ENCODE results near the gene AOC1.

The AOC1 gene

DNA sequence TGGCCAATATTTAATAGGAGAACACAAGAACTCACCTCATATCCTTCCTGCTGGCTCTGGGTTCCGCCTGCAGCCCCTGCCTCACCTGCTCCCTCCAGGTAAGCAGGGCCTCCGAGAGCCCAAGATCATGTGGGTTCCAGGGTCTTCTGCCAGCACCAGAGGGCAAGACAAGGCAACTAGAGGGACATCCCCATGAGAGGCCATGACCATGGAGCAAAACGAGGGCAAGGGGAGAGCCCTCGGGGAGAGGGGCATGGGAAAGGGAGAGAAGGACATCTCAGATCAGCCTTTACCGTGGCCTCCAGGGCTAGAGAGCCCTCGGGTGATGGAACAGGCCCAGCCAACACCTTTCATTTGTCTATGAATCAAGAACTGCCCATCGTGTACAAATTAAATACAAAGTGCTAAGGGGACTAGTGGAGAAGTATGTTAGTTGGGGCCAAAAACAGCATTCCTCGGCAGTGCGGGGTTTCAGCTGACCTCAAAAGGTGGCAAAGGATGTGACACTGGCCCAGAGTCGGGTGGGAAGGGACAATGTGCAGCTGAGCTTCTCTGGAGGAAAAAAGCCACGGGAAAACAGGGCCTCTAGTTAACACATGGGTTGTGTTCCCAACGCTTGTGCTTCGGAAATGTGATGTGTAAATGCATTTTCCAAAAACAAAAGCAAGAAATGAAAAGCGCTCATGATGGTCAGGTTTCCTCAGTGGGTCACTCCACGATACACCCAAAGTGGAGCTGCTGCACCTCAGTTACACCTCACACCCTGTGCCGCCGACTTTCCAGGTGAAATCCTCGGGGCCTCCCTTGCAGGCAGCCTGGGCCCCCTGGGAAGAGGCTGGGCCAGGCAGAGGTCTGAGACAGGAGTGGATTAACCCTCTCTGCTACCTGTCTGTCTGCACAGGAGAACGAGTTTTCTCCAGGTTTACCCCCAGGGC is 2.0 kb downstream of the AOC1 start:
- H3K4me1 ChIP-seq (ENCODE audit: control insufficient read depth, insufficient read depth, low read length) = peaks cover 14% of the 10 kb centered on the region
- H3K4me3 ChIP-seq (ENCODE audit: low read length) = no peak overlapping the region

DNA sequence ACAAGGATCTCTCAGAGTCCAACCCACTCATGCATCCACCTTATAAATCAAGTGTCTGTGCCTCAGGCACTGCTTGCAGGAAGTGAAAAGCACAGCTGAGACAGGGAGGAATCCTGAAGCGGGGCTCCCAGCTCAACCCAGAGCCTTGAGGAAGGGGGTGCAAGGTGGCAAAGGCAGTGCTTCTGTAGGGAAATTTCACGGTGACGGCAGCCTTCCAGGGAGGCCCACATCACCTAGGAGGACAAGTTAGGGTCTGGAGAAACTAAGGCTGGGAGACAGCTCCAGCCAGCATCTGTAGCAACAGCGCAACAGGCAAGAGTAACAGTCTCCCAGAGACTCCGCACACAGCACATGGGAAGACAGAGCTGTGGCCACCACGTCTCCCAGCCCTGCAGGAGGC is 2.7 kb downstream of the AOC1 start:
- H3K36me3 ChIP-seq (ENCODE audit: control insufficient read depth, insufficient read depth, low read length) = no peaks in the 10 kb centered on the region
- H3K27me3 ChIP-seq (ENCODE audit: control insufficient read depth, insufficient read depth, low read length) = no peaks in the 10 kb centered on the region
- peaks cover 14% of the 10 kb centered on the region for H3K4me1 ChIP-seq (ENCODE audit: control insufficient read depth, insufficient read depth, low read length)

More for the DNA sequence above, 2.0 kb downstream of the AOC1 start:
- no peaks in the 10 kb centered on the region for H3K9me3 ChIP-seq (ENCODE audit: control insufficient read depth, low read length)
- H3K9ac ChIP-seq (ENCODE audit: low read length) = no peak overlapping the region
- no peaks in the 10 kb centered on the region for H3K36me3 ChIP-seq (ENCODE audit: control insufficient read depth, insufficient read depth, low read length)
- no peaks in the 10 kb centered on the region for H3K27me3 ChIP-seq (ENCODE audit: control insufficient read depth, insufficient read depth, low read length)

DNA sequence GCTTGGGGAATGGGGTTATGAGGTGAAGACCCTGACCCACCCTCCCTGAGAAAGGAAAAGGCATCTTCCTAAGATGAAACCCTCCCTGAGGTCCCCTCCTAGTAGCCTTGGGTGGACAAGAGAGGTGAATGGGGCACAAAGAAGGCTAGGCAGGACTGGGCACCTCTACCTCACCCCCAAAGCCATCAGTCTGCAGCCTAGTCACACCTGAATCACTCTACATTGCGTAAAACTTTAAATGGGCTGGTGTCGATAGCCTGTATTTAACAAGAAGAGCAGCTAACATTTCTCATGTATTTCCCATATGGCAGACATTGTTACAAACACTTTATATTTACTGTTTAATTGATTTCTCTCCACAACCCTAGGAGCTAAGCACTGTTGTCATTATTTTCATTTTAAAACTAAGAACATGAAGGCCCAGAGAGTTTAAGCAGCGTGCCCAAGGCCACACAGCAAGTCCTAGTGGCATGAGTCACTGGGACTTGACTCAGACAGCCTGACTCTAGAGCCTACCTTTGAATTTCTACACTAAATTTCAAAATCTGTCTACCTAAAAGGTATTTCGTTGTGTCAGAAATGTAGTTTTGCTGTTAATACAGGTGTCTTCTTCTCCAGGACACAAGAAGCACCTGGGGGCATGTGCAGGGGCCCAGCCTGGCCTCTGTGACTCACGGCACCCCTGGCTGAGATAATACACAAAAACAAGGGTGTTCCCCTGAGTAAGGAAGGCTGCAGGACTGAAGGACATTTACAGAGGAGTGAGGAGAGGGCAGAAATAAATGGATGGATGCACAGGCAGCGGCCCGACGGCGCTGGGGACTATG is 3.4 kb downstream of the AOC1 start:
- no peaks in the 10 kb centered on the region for H3K36me3 ChIP-seq (ENCODE audit: control insufficient read depth, insufficient read depth, low read length)
- no peaks in the 10 kb centered on the region for H3K27me3 ChIP-seq (ENCODE audit: control insufficient read depth, insufficient read depth, low read length)
- H3K4me3 ChIP-seq (ENCODE audit: low read length) = no peak overlapping the region
- H3K9ac ChIP-seq (ENCODE audit: low read length) = no peak overlapping the region
- H3K9me3 ChIP-seq (ENCODE audit: control insufficient read depth, low read length) = no peaks in the 10 kb centered on the region
- peaks cover 14% of the 10 kb centered on the region for H3K4me1 ChIP-seq (ENCODE audit: control insufficient read depth, insufficient read depth, low read length)

More for the DNA sequence above, 2.7 kb downstream of the AOC1 start:
- Histone ChIP-seq H3K9me3 (ENCODE audit: control insufficient read depth, low read length) (no peaks in the 10 kb centered on the region), H3K9ac (ENCODE audit: low read length) (no peak overlapping the region), H3K4me3 (ENCODE audit: low read length) (no peak overlapping the region)

DNA sequence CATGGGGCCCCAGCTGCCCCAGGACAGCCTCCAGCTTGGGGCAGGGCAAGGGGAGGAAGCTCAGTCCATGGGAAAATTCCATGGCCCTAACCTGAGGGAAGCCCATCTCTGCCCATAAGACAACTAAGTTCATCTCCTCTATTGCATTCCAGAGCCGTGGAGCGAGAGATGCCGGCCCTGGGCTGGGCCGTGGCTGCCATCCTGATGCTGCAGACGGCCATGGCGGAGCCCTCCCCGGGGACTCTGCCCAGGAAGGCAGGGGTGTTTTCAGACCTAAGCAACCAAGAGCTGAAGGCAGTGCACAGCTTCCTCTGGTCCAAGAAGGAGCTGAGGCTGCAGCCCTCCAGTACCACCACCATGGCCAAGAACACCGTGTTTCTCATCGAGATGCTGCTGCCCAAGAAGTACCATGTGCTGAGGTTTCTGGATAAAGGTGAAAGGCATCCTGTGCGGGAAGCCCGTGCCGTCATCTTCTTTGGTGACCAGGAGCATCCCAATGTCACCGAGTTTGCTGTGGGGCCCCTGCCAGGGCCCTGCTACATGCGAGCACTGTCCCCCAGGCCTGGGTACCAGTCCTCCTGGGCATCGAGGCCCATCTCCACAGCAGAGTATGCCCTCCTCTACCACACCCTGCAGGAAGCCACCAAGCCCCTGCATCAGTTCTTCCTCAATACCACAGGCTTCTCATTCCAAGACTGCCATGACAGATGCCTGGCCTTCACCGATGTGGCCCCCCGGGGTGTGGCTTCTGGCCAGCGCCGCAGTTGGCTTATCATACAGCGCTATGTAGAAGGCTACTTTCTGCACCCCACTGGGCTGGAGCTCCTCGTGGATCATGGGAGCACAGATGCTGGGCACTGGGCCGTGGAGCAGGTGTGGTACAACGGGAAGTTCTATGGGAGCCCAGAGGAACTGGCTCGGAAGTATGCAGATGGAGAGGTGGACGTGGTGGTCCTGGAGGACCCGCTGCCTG is 4.3 kb downstream of the AOC1 start:
- Histone ChIP-seq H3K4me3 (ENCODE audit: low read length) (no peak overlapping the region), H3K27me3 (ENCODE audit: control insufficient read depth, insufficient read depth, low read length) (no peaks in the 10 kb centered on the region), H3K36me3 (ENCODE audit: control insufficient read depth, insufficient read depth, low read length) (no peaks in the 10 kb centered on the region), H3K4me1 (ENCODE audit: control insufficient read depth, insufficient read depth, low read length) (peaks cover 12% of the 10 kb centered on the region), H3K9ac (ENCODE audit: low read length) (no peak overlapping the region), H3K9me3 (ENCODE audit: control insufficient read depth, low read length) (no peaks in the 10 kb centered on the region)

DNA sequence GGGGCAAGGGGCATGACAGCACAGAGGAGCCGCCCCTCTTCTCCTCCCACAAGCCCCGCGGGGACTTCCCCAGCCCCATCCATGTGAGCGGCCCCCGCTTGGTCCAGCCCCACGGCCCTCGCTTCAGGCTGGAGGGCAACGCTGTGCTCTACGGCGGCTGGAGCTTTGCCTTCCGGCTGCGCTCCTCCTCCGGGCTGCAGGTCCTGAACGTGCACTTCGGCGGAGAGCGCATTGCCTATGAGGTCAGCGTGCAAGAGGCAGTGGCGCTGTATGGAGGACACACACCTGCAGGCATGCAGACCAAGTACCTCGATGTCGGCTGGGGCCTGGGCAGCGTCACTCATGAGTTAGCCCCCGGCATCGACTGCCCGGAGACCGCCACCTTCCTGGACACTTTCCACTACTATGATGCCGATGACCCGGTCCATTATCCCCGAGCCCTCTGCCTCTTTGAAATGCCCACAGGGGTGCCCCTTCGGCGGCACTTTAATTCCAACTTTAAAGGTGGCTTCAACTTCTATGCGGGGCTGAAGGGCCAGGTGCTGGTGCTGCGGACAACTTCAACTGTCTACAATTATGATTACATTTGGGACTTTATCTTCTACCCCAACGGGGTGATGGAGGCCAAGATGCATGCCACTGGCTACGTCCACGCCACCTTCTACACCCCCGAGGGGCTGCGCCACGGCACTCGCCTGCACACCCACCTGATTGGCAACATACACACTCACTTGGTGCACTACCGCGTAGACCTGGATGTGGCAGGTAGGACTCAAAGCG is 5.1 kb downstream of the AOC1 start:
- Histone ChIP-seq H3K9ac (ENCODE audit: low read length) (no peak overlapping the region), H3K36me3 (ENCODE audit: control insufficient read depth, insufficient read depth, low read length) (no peaks in the 10 kb centered on the region), H3K4me1 (ENCODE audit: control insufficient read depth, insufficient read depth, low read length) (peaks cover 5% of the 10 kb centered on the region), H3K27me3 (ENCODE audit: control insufficient read depth, insufficient read depth, low read length) (no peaks in the 10 kb centered on the region), H3K9me3 (ENCODE audit: control insufficient read depth, low read length) (no peaks in the 10 kb centered on the region), H3K4me3 (ENCODE audit: low read length) (no peak overlapping the region)

DNA sequence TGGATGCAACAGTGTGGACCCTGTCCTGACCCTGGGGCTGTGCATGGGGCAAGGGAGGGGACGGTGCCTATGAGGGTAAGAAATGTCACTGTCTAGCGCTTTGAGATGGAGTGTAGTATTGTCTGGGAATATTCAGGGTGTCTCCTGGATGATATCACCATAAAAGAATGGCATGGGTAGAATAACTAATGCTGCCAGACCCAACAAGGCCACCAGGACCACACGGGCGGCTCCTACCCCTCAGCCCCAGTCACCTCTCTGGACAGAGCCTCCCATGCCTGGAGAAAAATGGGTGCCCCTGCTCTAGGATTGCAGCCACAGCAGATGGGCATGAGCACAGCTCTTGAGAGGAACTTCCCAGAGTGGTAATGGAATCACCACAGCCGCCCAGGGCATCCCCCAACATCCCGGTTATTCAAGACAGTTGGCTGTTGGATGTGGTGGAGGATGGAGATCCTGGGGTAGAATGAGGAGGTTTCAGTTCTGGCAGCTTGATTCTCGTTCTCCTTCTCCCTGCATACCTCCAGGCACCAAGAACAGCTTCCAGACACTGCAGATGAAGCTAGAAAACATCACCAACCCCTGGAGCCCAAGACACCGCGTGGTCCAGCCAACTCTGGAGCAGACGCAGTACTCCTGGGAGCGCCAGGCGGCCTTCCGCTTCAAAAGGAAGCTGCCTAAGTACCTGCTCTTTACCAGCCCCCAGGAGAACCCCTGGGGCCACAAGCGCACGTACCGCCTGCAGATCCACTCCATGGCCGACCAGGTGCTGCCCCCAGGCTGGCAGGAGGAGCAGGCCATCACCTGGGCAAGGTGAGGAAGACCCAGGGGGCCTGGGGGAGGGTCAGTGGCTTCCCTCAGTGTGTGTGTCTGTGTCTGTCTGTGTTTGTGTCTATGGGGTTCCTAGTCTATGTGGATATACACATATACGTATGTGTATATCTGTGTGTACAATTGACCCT is 6.2 kb downstream of the AOC1 start:
- Histone ChIP-seq H3K4me1 (ENCODE audit: control insufficient read depth, insufficient read depth, low read length) (no peaks in the 10 kb centered on the region), H3K9ac (ENCODE audit: low read length) (no peak overlapping the region), H3K9me3 (ENCODE audit: control insufficient read depth, low read length) (no peaks in the 10 kb centered on the region), H3K36me3 (ENCODE audit: control insufficient read depth, insufficient read depth, low read length) (no peaks in the 10 kb centered on the region), H3K27me3 (ENCODE audit: control insufficient read depth, insufficient read depth, low read length) (no peaks in the 10 kb centered on the region), H3K4me3 (ENCODE audit: low read length) (no peak overlapping the region)

DNA sequence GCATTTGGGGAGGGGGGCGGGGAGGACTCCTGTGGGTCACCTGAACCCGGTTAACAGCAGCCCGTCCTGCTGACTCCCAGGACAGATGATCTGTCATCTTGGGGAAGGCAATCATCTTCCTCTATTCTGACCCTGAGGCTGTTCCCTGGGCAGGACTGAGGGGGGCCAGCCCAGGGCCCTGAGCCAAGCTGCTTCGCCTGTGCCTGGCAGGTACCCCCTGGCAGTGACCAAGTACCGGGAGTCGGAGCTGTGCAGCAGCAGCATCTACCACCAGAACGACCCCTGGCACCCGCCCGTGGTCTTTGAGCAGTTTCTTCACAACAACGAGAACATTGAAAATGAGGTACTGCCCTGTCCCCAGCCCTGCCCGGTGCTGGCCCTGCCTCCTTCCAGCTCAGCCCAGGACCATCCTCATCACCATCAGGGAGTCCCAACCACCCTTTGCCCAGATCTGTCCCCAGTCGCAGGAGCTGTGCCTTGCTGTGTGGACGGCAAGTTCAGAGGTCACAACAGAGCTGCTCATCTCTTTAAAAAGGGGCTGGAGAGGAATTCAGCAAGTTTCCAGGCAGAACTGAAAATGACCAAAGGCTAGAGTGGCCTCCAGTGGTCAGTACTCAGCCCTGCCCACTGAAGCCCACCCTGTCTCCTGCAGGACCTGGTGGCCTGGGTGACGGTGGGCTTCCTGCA is 8.1 kb downstream of the AOC1 start:
- Histone ChIP-seq H3K4me3 (ENCODE audit: low read length) (no peak overlapping the region), H3K4me1 (ENCODE audit: control insufficient read depth, insufficient read depth, low read length) (no peaks in the 10 kb centered on the region)

DNA sequence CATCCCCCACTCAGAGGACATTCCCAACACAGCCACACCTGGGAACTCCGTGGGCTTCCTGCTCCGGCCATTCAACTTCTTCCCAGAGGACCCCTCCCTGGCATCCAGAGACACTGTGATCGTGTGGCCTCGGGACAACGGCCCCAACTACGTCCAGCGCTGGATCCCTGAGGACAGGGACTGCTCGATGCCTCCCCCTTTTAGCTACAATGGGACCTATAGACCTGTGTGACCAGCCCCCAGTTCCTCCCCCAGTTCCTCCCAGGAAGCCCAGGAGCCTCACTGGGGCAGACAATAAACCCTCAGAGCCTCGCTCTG is 8.6 kb downstream of the AOC1 start:
- no peak overlapping the region for H3K9ac ChIP-seq (ENCODE audit: low read length)

More for the DNA sequence above, 8.1 kb downstream of the AOC1 start:
- Histone ChIP-seq H3K9ac (ENCODE audit: low read length) (no peak overlapping the region), H3K27me3 (ENCODE audit: control insufficient read depth, insufficient read depth, low read length) (no peaks in the 10 kb centered on the region), H3K9me3 (ENCODE audit: control insufficient read depth, low read length) (no peaks in the 10 kb centered on the region), H3K36me3 (ENCODE audit: control insufficient read depth, insufficient read depth, low read length) (no peaks in the 10 kb centered on the region)

DNA sequence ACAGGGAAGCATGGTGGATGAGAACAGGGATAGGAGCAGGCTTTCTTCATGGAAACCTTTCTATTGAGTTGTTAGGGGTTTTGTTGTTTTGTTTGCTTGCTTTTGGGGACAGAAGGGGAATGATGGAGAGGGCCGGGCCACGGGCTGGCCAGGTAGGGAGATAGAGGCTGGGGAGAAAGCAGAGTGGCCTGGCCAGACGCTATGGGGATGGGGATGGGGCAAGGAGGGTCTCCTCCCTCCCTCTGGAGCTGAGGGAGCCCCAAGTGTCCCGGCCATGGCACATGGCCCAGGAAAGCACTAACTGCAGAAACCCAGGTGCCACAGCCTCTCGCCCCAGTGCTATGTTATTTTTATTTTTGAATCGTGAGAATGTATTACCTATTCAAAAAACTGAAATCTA is 10.0 kb downstream of the AOC1 start:
- H3K36me3 ChIP-seq (ENCODE audit: control insufficient read depth, insufficient read depth, low read length) = no peaks in the 10 kb centered on the region
- no peaks in the 10 kb centered on the region for H3K9me3 ChIP-seq (ENCODE audit: control insufficient read depth, low read length)
- H3K9ac ChIP-seq (ENCODE audit: low read length) = no peak overlapping the region
- no peaks in the 10 kb centered on the region for H3K4me1 ChIP-seq (ENCODE audit: control insufficient read depth, insufficient read depth, low read length)
- H3K27me3 ChIP-seq (ENCODE audit: control insufficient read depth, insufficient read depth, low read length) = no peaks in the 10 kb centered on the region
- no peak overlapping the region for H3K4me3 ChIP-seq (ENCODE audit: low read length)

More for the DNA sequence above, 8.6 kb downstream of the AOC1 start:
- H3K4me1 ChIP-seq (ENCODE audit: control insufficient read depth, insufficient read depth, low read length) = no peaks in the 10 kb centered on the region
- H3K9me3 ChIP-seq (ENCODE audit: control insufficient read depth, low read length) = no peaks in the 10 kb centered on the region
- H3K4me3 ChIP-seq (ENCODE audit: low read length) = no peak overlapping the region
- no peaks in the 10 kb centered on the region for H3K27me3 ChIP-seq (ENCODE audit: control insufficient read depth, insufficient read depth, low read length)
- no peaks in the 10 kb centered on the region for H3K36me3 ChIP-seq (ENCODE audit: control insufficient read depth, insufficient read depth, low read length)

DNA sequence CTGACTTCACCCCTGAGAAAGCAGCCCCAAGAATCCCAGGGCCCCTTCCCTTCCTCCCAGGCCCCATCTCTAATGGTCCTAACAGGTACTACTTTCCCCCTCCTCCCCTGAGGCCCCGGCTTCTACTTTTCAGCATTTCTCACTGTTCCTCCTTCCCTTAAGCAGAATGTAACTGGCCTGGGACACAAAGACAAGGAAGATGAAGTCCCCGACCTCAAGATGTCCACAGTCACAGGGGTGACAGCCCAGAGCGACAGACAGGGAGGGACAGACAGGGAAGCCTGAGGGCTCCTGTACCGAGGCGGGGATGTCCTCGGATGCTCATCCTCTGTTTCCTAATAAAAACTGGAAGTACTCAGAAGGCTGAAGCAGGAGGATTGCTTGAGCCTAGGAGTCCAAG is 11.6 kb downstream of the AOC1 start:
- H3K4me3 ChIP-seq (ENCODE audit: low read length) = no peak overlapping the region
- no peaks in the 10 kb centered on the region for H3K9me3 ChIP-seq (ENCODE audit: control insufficient read depth, low read length)
- H3K36me3 ChIP-seq (ENCODE audit: control insufficient read depth, insufficient read depth, low read length) = no peaks in the 10 kb centered on the region
- no peaks in the 10 kb centered on the region for H3K4me1 ChIP-seq (ENCODE audit: control insufficient read depth, insufficient read depth, low read length)
- no peaks in the 10 kb centered on the region for H3K27me3 ChIP-seq (ENCODE audit: control insufficient read depth, insufficient read depth, low read length)
- no peak overlapping the region for H3K9ac ChIP-seq (ENCODE audit: low read length)

Data from mucosa of stomach (tissue), 1 donor.